Mesendoderm (in vitro differentiated cells): Measurements from ENCODE around the gene NELL2.

Experiments
- DNase-seq: peaks from one replicate; pipeline ENCODE4 v3.0.0; 2013
- H2AK5ac ChIP-seq: 2 replicates; pipeline ENCODE4 v1.6.1; 2013; ENCODE audit warnings: low read length, inconsistent platforms
- H2BK120ac ChIP-seq: 2 replicates; pipeline ENCODE4 v1.6.1; 2013; ENCODE audit warnings: low read depth, mild to moderate bottlenecking, low read length, moderate library complexity, mixed read lengths
- H2BK15ac ChIP-seq: replicated peaks from 2 replicates; pipeline ENCODE4 v1.6.1; 2013; ENCODE audit warnings: low read depth, mild to moderate bottlenecking, moderate library complexity
- H2BK5ac ChIP-seq: 2 replicates; pipeline ENCODE4 v1.6.1; 2013; ENCODE audit warnings: low read length, inconsistent platforms
- H3K18ac ChIP-seq: 2 replicates; pipeline ENCODE4 v1.6.1; 2013; ENCODE audit warnings: mild to moderate bottlenecking, low read length, mixed read lengths
- H3K23ac ChIP-seq: one replicate; pipeline ENCODE4 v1.6.1; 2013; ENCODE audit warnings: low read length
- H3K27ac ChIP-seq: 2 replicates; pipeline ENCODE4 v1.5.1; 2013; ENCODE audit warnings: low read depth, mild to moderate bottlenecking, inconsistent platforms, low read length, moderate library complexity
- H3K27me3 ChIP-seq: 2 replicates; pipeline ENCODE4 v1.6.1; 2013; ENCODE audit warnings: low read length, control low read depth, mild to moderate bottlenecking, inconsistent platforms; ENCODE audit not compliant: insufficient read depth, poor library complexity
- H3K36me3 ChIP-seq: 2 replicates; pipeline ENCODE4 v1.6.1; 2013; ENCODE audit warnings: low read length, inconsistent platforms; ENCODE audit not compliant: control insufficient read depth, insufficient read depth
- H3K4ac ChIP-seq: one replicate; pipeline ENCODE4 v1.6.1; 2013; ENCODE audit warnings: low read depth, mild to moderate bottlenecking, low read length, moderate library complexity
- H3K4me1 ChIP-seq: 2 replicates; pipeline ENCODE4 v1.6.1; 2013; ENCODE audit warnings: low read depth, low read length, inconsistent platforms; ENCODE audit not compliant: control insufficient read depth
- H3K4me2 ChIP-seq: 2 replicates; pipeline ENCODE4 v1.6.1; 2013; ENCODE audit warnings: low read length
- H3K4me3 ChIP-seq: 2 replicates; pipeline ENCODE4 v1.5.1; 2013; ENCODE audit warnings: mild to moderate bottlenecking, low read length
- H3K56ac ChIP-seq: one replicate; pipeline ENCODE4 v1.6.1; 2013; ENCODE audit warnings: low read length
- H3K79me1 ChIP-seq: 2 replicates; pipeline ENCODE4 v1.6.1; 2013; ENCODE audit warnings: low read length, inconsistent platforms
- H3K79me2 ChIP-seq: 2 replicates; pipeline ENCODE4 v1.6.1; 2013; ENCODE audit warnings: mild to moderate bottlenecking, low read length; ENCODE audit not compliant: control insufficient read depth, insufficient read depth
- H3K9ac ChIP-seq: 2 replicates; pipeline ENCODE4 v1.6.1; 2013; ENCODE audit warnings: low read length, inconsistent platforms
- H4K5ac ChIP-seq: one replicate; pipeline ENCODE4 v1.6.1; 2013; ENCODE audit warnings: low read length
- H4K8ac ChIP-seq: one replicate; pipeline ENCODE4 v1.6.1; 2013; ENCODE audit warnings: low read depth, mild to moderate bottlenecking, control low read depth, low read length, moderate library complexity
- WGBS: extraction: QIAGEN DNeasy Blood & Tissue Kit; methylation state at CpG from one replicate; pipeline ENCODE4 v1.1.7; 2013; ENCODE audit warnings: low lambda C conversion rate, missing lambda C conversion rate; ENCODE audit not compliant: insufficient coverage; ENCODE audit errors: extremely low coverage; 5-methylcytosine and 5-hydroxymethylcytosine counted together

Gene NELL2

GRCh38 chr12:44889926-44890325, 13.8 kb upstream of the NELL2 start:
- no peak overlapping the region for H2AK5ac ChIP-seq
- H3K23ac ChIP-seq: no peak overlapping the region
- H3K27me3 ChIP-seq: no peaks in the 10 kb centered on the region
- no peaks in the 10 kb centered on the region for H3K4me1 ChIP-seq
- H2BK15ac ChIP-seq: no peak overlapping the region
- no peak overlapping the region for H3K27ac ChIP-seq
- H4K8ac ChIP-seq: no peak overlapping the region
- WGBS: no CpG with 5 or more reads among the region's 3 CpGs
- H4K5ac ChIP-seq: no peak overlapping the region
- H3K9ac ChIP-seq: no peak overlapping the region
- no peak overlapping the region for H3K56ac ChIP-seq
- no peaks in the 10 kb centered on the region for H3K79me2 ChIP-seq
- H2BK120ac ChIP-seq: no peak overlapping the region
- no peak overlapping the region for H2BK5ac ChIP-seq
- H3K4me2 ChIP-seq: no peak overlapping the region
- no peaks in the 10 kb centered on the region for H3K79me1 ChIP-seq
- no peaks in the 10 kb centered on the region for H3K36me3 ChIP-seq
- H3K18ac ChIP-seq: no peak overlapping the region
- no peak overlapping the region for H3K4ac ChIP-seq
- DNase-seq: no peak
- no peak overlapping the region for H3K4me3 ChIP-seq

DNA sequence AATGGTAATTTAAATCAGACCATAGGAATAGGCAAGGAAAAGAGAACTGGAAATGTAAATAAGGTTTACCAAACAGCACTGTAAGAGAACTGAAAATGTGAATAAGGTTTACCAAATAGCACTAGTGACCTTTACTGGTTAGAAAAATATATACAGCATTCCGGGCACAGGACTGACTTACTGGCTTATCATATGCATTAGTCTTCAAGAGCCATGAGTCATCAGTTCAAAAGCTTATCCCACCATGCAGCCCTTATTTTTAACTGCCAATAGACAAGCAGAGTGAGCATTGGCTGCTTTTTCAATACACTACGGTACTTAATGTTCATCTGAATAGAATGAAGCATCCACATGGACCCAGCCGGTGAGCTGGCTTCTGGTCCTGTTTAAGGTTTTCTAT, 13.0 kb upstream of the NELL2 start:
- DNase-seq: peak; percentile 7

GRCh38 chr12:44885902-44886301, 9.8 kb upstream of the NELL2 start:
- no peak overlapping the region for H3K4me3 ChIP-seq

More for the DNA sequence above, 13.0 kb upstream of the NELL2 start:
- no peaks in the 10 kb centered on the region for H3K79me2 ChIP-seq
- no peak overlapping the region for H3K4me3 ChIP-seq
- no peak overlapping the region for H3K4me2 ChIP-seq
- H3K23ac ChIP-seq: no peak overlapping the region
- no peak overlapping the region for H2BK5ac ChIP-seq
- no peak overlapping the region for H2BK120ac ChIP-seq
- H3K4me1 ChIP-seq: no peaks in the 10 kb centered on the region
- no peak overlapping the region for H3K27ac ChIP-seq
- no peak overlapping the region for H3K18ac ChIP-seq
- H3K56ac ChIP-seq: no peak overlapping the region
- no peak overlapping the region for H4K5ac ChIP-seq
- no peaks in the 10 kb centered on the region for H3K79me1 ChIP-seq
- H3K27me3 ChIP-seq: no peaks in the 10 kb centered on the region
- no peak overlapping the region for H2AK5ac ChIP-seq
- H3K36me3 ChIP-seq: no peaks in the 10 kb centered on the region
- no peak overlapping the region for H2BK15ac ChIP-seq
- WGBS: no CpG with 5 or more reads among the region's 3 CpGs
- no peak overlapping the region for H3K4ac ChIP-seq
- no peak overlapping the region for H3K9ac ChIP-seq
- H4K8ac ChIP-seq: no peak overlapping the region

DNA sequence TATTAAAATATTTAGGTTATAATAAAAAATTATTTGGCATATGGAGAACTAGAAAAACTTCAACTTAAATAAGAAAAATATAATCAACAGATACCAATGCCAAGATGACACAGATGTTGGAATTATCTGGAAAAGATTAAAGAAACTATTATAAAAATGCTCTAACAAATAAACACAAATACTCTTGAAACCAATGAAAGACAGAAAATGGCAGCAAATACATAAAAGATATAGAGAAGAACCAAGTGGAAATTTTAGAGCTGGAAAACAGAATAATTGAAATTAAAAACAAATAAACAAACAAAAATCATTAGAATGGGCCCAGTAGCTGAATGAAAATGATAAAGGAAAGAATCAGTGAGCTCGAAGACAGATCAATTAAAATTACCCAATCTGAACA, 5.1 kb upstream of the NELL2 start:
- no peak overlapping the region for H3K27ac ChIP-seq
- WGBS: no CpG with 5 or more reads among the region's 1 CpG

More at GRCh38 chr12:44885902-44886301, 9.8 kb upstream of the NELL2 start:
- Histone ChIP-seq H3K79me2 (no peaks in the 10 kb centered on the region), H3K23ac (no peak overlapping the region), H2BK5ac (no peak overlapping the region), H3K4me1 (no peaks in the 10 kb centered on the region), H3K9ac (no peak overlapping the region), H4K8ac (no peak overlapping the region), H3K4ac (no peak overlapping the region), H2AK5ac (no peak overlapping the region), H2BK15ac (no peak overlapping the region), H3K56ac (no peak overlapping the region), H3K27ac (no peak overlapping the region), H3K4me2 (no peak overlapping the region), H3K79me1 (no peaks in the 10 kb centered on the region), H3K36me3 (no peaks in the 10 kb centered on the region), H4K5ac (no peak overlapping the region), H3K18ac (no peak overlapping the region), H3K27me3 (no peaks in the 10 kb centered on the region), H2BK120ac (no peak overlapping the region)
- DNase-seq: no peak

GRCh38 chr12:44876544-44877410, 662 bp upstream of the NELL2 start:
- no CpG with 5 or more reads among the region's 42 CpGs for WGBS
- H3K4ac ChIP-seq: no peak overlapping the region
- no peak overlapping the region for H3K18ac ChIP-seq
- H3K4me1 ChIP-seq: peaks cover 2% of the 10 kb centered on the region
- no peak overlapping the region for H3K23ac ChIP-seq
- no peak overlapping the region for H3K27ac ChIP-seq
- H3K4me3 ChIP-seq: peak overlapping the region; percentile 71
- H3K9ac ChIP-seq: peak overlapping the region; percentile 55
- no peak overlapping the region for H2BK15ac ChIP-seq
- H3K27me3 ChIP-seq: no peaks in the 10 kb centered on the region
- DNase-seq: peak; percentile 80
- no peak overlapping the region for H4K8ac ChIP-seq
- no peaks in the 10 kb centered on the region for H3K36me3 ChIP-seq
- H2AK5ac ChIP-seq: no peak overlapping the region
- H2BK5ac ChIP-seq: no peak overlapping the region
- no peaks in the 10 kb centered on the region for H3K79me1 ChIP-seq
- no peak overlapping the region for H4K5ac ChIP-seq
- peak overlapping the region; percentile 8 for H3K56ac ChIP-seq
- H3K79me2 ChIP-seq: no peaks in the 10 kb centered on the region
- no peak overlapping the region for H2BK120ac ChIP-seq
- H3K4me2 ChIP-seq: peak overlapping the region; percentile 99

More for the DNA sequence above, 5.1 kb upstream of the NELL2 start:
- Histone ChIP-seq H2BK15ac (no peak overlapping the region), H3K56ac (no peak overlapping the region), H4K5ac (no peak overlapping the region), H2BK120ac (no peak overlapping the region), H3K4ac (no peak overlapping the region), H3K79me2 (no peaks in the 10 kb centered on the region), H2AK5ac (no peak overlapping the region), H3K4me2 (no peak overlapping the region), H3K79me1 (no peaks in the 10 kb centered on the region), H3K18ac (no peak overlapping the region), H3K36me3 (no peaks in the 10 kb centered on the region), H3K23ac (no peak overlapping the region), H4K8ac (no peak overlapping the region), H3K27me3 (no peaks in the 10 kb centered on the region), H3K4me1 (no peaks in the 10 kb centered on the region), H3K4me3 (no peak overlapping the region), H3K9ac (no peak overlapping the region), H2BK5ac (no peak overlapping the region)
- DNase-seq: no peak
